SKM-1 treated with dmso at 0.1 percent for 144 hours (cell line): ENCODE results near the gene LRRC36.

Experiments used
- DNase-seq: peaks from one replicate; lab custom pipeline; 2025; ENCODE audit not compliant: unreplicated experiment; lab: John Stamatoyannopoulos, UW

Gene LRRC36

DNA sequence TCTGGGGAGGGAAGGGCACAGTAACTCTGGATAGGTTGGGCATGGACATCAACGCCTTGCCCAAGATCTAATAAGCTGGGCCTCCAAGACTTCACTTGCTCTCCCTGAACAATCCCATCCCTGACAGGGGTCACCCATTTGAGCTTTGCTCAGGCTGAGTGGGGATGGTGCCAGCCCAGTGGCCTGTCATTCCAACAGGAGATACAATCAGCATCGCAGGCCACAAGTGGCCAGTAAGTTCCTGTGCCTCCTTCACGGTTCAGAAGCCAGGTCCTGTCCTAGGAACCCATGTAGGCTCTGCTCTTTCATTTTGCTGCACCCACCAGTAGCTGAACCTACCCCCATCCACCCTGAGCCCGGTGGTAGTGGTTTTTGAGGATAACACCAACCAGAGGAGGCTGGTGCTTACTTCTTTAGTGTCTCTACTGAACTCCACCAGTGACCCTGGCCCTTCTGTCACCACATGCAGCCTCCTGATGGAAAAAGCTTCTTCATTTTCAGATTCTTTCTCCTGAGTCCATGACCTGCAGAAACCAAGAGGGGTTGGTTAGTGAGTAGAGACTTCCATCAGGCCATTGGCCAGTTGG is 32.4 kb upstream of the LRRC36 start:
- DNase-seq: no peak

DNA sequence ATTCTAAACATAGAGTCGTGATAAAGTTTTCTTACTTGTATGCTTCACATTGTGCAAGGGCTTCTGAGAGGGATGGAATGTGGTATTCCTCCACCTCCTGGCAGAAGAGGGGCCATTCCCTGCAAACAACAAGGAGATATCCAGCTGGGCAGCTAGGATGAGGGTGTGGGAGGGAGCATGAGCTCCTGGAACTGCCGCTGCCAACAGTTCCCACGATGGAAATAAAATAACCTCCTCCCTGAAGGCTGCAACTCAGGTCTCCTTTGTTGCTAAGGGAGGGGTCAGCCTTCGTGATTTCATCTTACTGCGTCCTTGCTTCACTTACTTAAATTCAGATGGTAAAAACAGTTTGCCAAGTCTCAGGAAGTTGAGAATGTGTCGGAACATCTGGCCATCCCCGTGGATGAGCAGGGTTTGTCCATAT is 31.7 kb upstream of the LRRC36 start:
- no peak for DNase-seq

DNA sequence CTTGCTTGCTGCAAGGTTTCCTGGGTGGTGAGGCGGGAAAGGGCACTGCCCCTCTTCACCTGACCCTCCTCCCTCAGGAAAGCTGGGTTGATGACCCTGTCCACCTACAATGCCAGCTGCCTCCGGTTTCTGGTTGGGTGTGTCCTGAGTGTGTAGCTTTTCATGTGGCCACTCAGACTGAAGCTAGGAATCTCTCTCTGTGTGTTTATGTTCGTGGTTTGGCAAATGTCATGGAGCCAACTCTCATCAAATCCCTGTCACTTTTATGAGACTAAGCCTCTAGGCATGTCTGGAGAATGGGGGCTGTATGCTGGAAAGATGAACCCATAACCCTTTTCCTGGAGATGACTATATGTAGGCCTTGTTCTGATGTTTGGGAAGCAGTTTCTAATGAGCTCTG is 30.2 kb upstream of the LRRC36 start:
- no peak for DNase-seq

- no peak for DNase-seq
Observed at GRCh38 chr16:67298277-67298676, 28.3 kb upstream of the LRRC36 start.

DNA sequence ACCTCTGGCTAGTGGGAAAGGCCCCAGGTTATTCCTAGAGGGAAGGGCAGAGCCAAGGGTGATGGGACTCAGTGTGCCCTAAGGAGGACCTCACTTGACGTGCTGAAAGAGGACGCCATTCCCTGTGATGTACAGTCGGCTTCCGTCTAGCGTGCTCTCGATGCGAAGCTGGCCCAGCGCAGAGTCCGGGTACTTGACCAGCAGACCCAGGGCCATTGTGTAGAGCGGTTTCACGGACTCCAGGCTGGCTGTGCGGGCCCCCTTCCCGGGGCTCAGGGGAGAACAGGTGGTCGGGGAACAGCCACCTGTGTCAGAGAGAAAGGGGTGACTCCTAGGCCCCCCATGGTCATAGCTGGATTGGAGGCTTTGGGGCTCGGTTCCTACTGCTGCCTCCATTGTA is 27.3 kb upstream of the LRRC36 start:
- no peak for DNase-seq

DNA sequence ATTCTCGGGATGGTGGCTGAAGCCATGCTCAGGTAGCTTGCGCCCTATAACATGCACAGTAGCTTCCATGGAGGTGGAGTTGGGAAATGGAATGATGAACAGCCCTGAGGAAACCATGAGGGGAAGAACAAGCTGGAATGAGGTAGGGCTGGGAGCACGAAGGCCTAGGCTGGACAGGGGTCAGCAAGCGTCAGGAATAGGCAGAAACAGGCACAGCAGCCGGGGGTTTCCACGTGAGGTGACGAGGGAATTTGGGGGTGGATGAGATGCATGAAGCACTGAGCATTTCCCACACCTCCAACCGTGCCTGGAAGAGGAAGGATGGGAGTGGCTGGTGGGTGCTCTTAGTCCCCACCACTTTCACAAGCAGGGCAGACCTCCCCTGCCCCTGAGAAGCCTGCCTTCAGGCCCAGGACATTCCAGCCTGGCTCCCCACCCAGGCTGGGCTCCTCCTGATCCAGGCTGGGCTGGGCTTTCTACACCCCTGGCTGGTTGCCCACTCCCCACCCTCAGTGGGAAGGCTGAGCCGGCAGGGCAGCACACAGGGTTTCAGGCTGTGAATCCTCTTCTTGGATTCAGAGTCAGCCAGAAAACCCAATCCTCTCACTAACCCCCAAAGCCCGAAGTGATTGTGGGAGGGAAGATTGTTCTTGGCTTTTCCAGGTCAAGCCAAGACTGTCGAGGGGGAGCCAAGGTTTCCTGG is 25.4 kb upstream of the LRRC36 start:
- DNase-seq: no peak

- DNase-seq: no peak
Observed at GRCh38 chr16:67302076-67302475, 24.5 kb upstream of the LRRC36 start.

DNA sequence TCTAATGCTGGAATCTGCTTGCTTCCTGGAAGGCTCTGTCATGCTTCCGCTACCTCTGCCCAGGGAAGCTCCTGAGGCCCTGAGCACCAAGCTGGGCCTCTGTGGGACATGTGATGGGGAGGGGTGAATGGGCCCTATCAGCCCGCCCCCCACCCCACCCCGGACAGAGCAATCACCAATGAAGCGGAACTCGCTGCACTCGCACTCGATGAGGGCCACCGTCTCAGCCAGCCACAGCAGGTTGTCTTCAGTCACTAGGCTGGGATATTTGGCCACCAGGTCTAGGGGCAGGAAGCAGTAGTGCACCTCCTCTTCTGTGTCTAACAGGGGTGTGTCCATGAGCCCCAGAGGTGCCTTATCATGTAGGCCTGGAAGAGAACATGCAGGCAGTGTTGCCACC is 23.6 kb upstream of the LRRC36 start:
- DNase-seq: no peak

DNA sequence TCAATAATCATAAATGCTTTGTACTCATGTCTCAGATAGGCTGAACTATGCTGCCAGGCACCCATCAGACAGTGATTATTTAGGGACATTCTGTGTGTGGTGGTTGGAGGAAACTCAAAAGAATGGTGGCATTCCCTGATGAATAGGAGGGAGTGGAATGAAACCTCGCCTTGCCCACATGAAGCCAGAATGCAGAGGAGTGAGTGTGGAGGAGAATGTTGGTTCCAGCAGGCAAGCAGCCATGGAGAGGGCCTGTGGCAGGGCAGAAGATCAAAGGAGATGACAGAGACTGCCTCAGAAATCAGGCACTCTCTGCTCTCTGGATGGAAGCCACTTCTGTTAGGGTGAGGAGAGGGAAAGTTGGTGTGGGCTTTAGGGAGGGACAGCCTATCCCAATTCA is 22.6 kb upstream of the LRRC36 start:
- DNase-seq: no peak

- DNase-seq: no peak
Observed at GRCh38 chr16:67305216-67306071, 21.2 kb upstream of the LRRC36 start.

- DNase-seq: no peak
Observed at GRCh38 chr16:67310561-67310960, 16.1 kb upstream of the LRRC36 start.

- no peak for DNase-seq
Observed at GRCh38 chr16:67311607-67312488, 14.8 kb upstream of the LRRC36 start.

DNA sequence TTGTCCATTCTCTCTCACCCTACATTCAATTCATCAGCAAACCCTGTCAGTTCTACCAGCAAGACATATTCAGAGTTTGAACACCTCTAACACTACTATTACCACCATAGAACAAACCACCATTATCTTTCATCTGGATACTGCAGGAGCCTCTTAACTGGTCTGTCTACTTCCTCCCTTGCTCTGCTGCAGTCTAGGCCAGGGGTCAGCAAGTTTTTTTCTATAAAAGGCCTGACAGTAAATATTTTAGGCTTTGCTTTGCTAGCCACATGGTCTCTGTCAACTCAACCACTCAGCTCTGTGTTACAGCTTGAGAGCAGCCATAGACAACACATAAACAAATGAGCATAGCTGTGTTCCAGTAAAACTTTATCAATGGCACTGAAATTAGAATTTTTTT is 13.9 kb upstream of the LRRC36 start:
- DNase-seq: no peak

GRCh38 chr16:67317853-67318252 is 8.8 kb upstream of the LRRC36 start:
- no peak for DNase-seq

GRCh38 chr16:67326115-67326471 is 522 bp upstream of the LRRC36 start:
- DNase-seq: no peak

GRCh38 chr16:67327743-67328142 is 1.1 kb downstream of the LRRC36 start:
- DNase-seq: no peak

- DNase-seq: no peak
Observed at GRCh38 chr16:67329901-67330300, 3.3 kb downstream of the LRRC36 start.

GRCh38 chr16:67333315-67333714 is 6.7 kb downstream of the LRRC36 start:
- DNase-seq: no peak

- DNase-seq: no peak
Observed at GRCh38 chr16:67336116-67336515, 9.5 kb downstream of the LRRC36 start.

- DNase-seq: no peak
Observed at GRCh38 chr16:67336648-67337047, 10.0 kb downstream of the LRRC36 start.

GRCh38 chr16:67339453-67339852 is 12.8 kb downstream of the LRRC36 start:
- DNase-seq: no peak
